HCT116 (cell line): ENCODE measurements around the gene TBKBP1.

ENCODE experiments used
- EZH2 ChIP-seq: fragments of 200-600 bp; sonication (generic); IDR thresholded peaks from 2 replicates; pipeline ENCODE4 v1.6.1; 2017; ENCODE audit warnings: antibody characterized with exemption, mixed run types
- EZH2phosphoT487 ChIP-seq: fragments of 200-600 bp; IDR thresholded peaks from 2 replicates; pipeline ENCODE4 v1.6.1; 2018; ENCODE audit warnings: antibody characterized with exemption, borderline replicate concordance
- POLR2A ChIP-seq: IDR thresholded peaks from 2 replicates; pipeline ENCODE4 v1.7.0; 2011; ENCODE audit warnings: borderline replicate concordance; ENCODE audit not compliant: insufficient read depth, insufficient read length; ENCODE audit errors: extremely low read depth
- TF ChIP-seq, protein P1 (sequence below), 3 experiments: fragments of 200-600 bp in 1 of 3; sonication (generic) in 1 of 3; IDR thresholded peaks in 2 of 3; conservative IDR thresholded peaks in 1 of 3; 2 replicates each; pipeline ENCODE4 v1.5.1; 2012 to 2017; ENCODE audit warnings: low read depth in 2 of 3, low read length in 2 of 3, antibody characterized with exemption in 1 of 3, borderline replicate concordance in 1 of 3, control low read depth in 1 of 3, mild to moderate bottlenecking in 1 of 3, mixed read lengths in 1 of 3, mixed run types in 1 of 3, moderate library complexity in 1 of 3; ENCODE audit not compliant: insufficient read depth in 1 of 3

DNA sequence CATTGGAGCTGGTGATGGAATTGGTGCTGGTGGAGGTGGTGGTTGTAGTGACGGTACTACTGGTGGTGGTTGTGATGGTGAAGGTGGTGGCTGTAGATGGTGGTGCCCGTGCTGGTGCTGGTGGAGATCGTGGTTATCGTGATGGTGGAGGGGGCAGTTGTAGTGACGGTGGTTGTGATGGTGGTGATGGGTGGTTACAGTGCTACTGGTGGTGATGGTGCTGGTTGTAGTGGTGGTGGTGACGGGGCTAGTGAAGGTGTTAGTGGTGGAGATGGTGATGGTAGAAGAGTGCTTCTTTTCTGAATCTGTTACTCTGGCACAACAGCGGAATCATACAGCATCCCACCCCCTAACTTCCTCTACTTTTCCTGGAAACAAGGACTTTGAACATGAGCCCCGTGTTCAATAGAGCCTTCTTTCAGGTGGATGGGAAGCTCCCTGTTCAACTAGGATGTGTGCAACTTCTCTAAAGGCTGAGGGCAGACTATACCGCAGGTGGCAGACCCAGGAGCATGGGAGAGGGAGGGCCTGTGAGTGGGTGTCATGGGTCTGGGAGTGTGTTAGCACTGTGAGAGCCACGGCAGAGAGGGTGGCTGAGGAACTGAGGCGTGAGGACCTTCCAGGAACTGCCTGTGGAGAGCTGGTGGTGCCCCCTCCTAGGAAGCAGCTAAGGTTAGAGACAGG lies 47.3 kb downstream of the TBKBP1 start:
- TF ChIP-seq, protein P1, sequence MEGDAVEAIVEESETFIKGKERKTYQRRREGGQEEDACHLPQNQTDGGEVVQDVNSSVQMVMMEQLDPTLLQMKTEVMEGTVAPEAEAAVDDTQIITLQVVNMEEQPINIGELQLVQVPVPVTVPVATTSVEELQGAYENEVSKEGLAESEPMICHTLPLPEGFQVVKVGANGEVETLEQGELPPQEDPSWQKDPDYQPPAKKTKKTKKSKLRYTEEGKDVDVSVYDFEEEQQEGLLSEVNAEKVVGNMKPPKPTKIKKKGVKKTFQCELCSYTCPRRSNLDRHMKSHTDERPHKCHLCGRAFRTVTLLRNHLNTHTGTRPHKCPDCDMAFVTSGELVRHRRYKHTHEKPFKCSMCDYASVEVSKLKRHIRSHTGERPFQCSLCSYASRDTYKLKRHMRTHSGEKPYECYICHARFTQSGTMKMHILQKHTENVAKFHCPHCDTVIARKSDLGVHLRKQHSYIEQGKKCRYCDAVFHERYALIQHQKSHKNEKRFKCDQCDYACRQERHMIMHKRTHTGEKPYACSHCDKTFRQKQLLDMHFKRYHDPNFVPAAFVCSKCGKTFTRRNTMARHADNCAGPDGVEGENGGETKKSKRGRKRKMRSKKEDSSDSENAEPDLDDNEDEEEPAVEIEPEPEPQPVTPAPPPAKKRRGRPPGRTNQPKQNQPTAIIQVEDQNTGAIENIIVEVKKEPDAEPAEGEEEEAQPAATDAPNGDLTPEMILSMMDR (IDR thresholded peaks at IDR 0.05 in 2 of 3, conservative IDR thresholded peaks at IDR 0.05 in 1 of 3; ENCODE audit: borderline replicate concordance in 1 of 3, insufficient read depth in 1 of 3, low read depth in 2 of 3, low read length in 2 of 3): no peak
- no peak for TF ChIP-seq POLR2A
- no peak for TF ChIP-seq EZH2
- no peak for TF ChIP-seq EZH2phosphoT487
